Heart left ventricle (tissue), 16 donors: Measurements from ENCODE around the gene ZNF219. TPM values are rescaled to one million over a fixed set of nuclear protein-coding genes. Genes with fewer than 3 reads are reported as not detected.

Source experiments
- ATAC-seq, 4 donors: fragments of 200-7000 bp; cut with Tn5 transposase; one replicate each; pipeline ENCODE4 v1.9.1; 2020 to 2022; ENCODE audit warnings: moderate library complexity in 4 of 4, mild to moderate bottlenecking in 3 of 4, moderate number of reproducible peaks in 1 of 4
- DNase-seq, 5 donors: peaks; one replicate each; pipeline ENCODE4 v3.0.0-alpha.2; 2020
- H3K27ac ChIP-seq, 12 donors: fragments of 200-600 bp; sonication (generic) in 4 of 12; one replicate each; pipeline versions ENCODE4 v1.5.0 to v1.8.0; 2016 to 2022; ENCODE audit warnings: mild to moderate bottlenecking in 2 of 12
- H3K27me3 ChIP-seq, 9 donors: fragments of 200-600 bp; sonication (generic) in 2 of 9; one replicate each; pipeline versions ENCODE4 v1.5.1 to v1.8.0; 2016 to 2022; ENCODE audit warnings: mild to moderate bottlenecking in 3 of 9
- H3K36me3 ChIP-seq, 9 donors: fragments of 200-600 bp; sonication (generic) in 2 of 9; one replicate each; pipeline versions ENCODE4 v1.5.0 to v1.8.0; 2018 to 2022; ENCODE audit warnings: mild to moderate bottlenecking in 2 of 9
- H3K4me1 ChIP-seq, 12 donors: fragments of 200-600 bp; sonication (generic) in 4 of 12; one replicate each; pipeline versions ENCODE4 v1.5.0 to v1.8.0; 2016 to 2022; ENCODE audit warnings: mild to moderate bottlenecking in 3 of 12
- H3K4me3 ChIP-seq, 12 donors: fragments of 200-600 bp; sonication (generic) in 4 of 12; one replicate each; pipeline versions ENCODE4 v1.5.0 to v1.8.0; 2017 to 2022; ENCODE audit warnings: mild to moderate bottlenecking in 9 of 12, moderate library complexity in 4 of 12
- H3K9me3 ChIP-seq, 12 donors: fragments of 200-600 bp; sonication (generic) in 4 of 12; one replicate each; pipeline versions ENCODE4 v1.5.0 to v1.8.0; 2016 to 2022; ENCODE audit warnings: mild to moderate bottlenecking in 1 of 12
- CTCF ChIP-seq, 12 donors: fragments of 200-600 bp; sonication (generic) in 4 of 12; IDR thresholded peaks; one replicate each; pipeline versions ENCODE4 v1.5.0 to v1.8.0; 2018 to 2022; ENCODE audit warnings: antibody characterized with exemption in 12 of 12, mild to moderate bottlenecking in 5 of 12
- POLR2A ChIP-seq, 2 donors: fragments of 450-650 bp; IDR thresholded peaks; one replicate each; pipeline ENCODE4 v1.6.1; 2017; ENCODE audit warnings: antibody characterized with exemption in 2 of 2, mild to moderate bottlenecking in 2 of 2, moderate library complexity in 2 of 2
- WGBS, 4 donors: extraction: QIAGEN DNeasy Blood & Tissue Kit in 2 of 4; methylation state at CpG; one replicate each; pipeline versions ENCODE4 v1.1.5 to v1.1.7; 2013 to 2018; 5-methylcytosine and 5-hydroxymethylcytosine counted together
- intact Hi-C, 10 donors: fragments of 100-400 bp; cut with DNase I; formaldehyde crosslinking; loops; one replicate each; pipeline versions ENCODE4 v1.11.1 to v1.14.2; 2022
- polyA plus RNA-seq, 2 donors: library from polyadenylated mRNA; stranded (reverse); fragments of 200-250 nt; gene quantifications; one replicate each; pipeline ENCODE4 v1.2.3, GENCODE V29; 2013
- total RNA-seq, 9 donors: library from RNA; depleted of rRNA in 2 of 9; stranded (reverse); fragments of >200 nt in 2 of 9; fragmentation: NEBNext Ultra II Directional in 3 of 9; extraction: Animal tissue kit (Norgen Biotek cat#: 25700) in 3 of 9; gene quantifications; one replicate each; pipeline versions ENCODE4 v1.1.0 to v1.2.4, GENCODE V29; 2016 to 2023
- donor health status: ischemic (EF 13 %, LVEDD 7.1; RV severe dilation, severe dysfunction).
- donor health status: healthy with polysubstance abuse.
- donor health status: DM: no; HTN: yes; CAD: no.
- donor health status: DM: no; HTN: no; CAD: no.
- donor health status: ischemic (EF 25% LVEDD 6.9; RV normal size, moderate dysfunction).
- donor health status: ischemic (EF 25% LVEDD 5.7; RV mildly dilated, moderate dysfunction).
- donor health status: healthy.
- donor health status: DM: yes; HTN: yes; CAD: no.
- donor health status: ischemic (EF 35%, LVEDD 5.7; RV mildly dilated, moderate dysfunction).
- donor health status: nonischemic (EF 11% LVEDD 7.7; RV severe dilation, severe dysfunction).
- donor health status: DM: yes; HTN: yes; CAD: no.
- donor health status: PGD.
- donor health status: ischemic (EF 29% LVEDD 5.4; RV normal size, mild dysfunction).
- donor health status: nonischemic (EF 23%, LVEDD 6.1; RV moderate dilation, normal function).

Gene ZNF219
- total and polyA plus RNA-seq, 11 donors: 33.9 to 97.9 (median 43.0) TPM

GRCh38 chr14:21040370-21040925, 58.0 kb downstream of the ZNF219 start:
- no peaks in the 10 kb centered on the region for H3K36me3 ChIP-seq
- 67 to 72% (median 71%) methylated on average over 8 of the region's 8 CpGs for WGBS, 4 donors
- intact Hi-C loops: loop anchor here in 9 of 10 donors (1.0 to 10.0 kb wide), 8 partner anchors 26 to 358 kb away; partner anchors contain the start of gene RNASE4 (in 1 of the 9)
- no peak overlapping the region for H3K4me3 ChIP-seq
- DNase-seq: no peak
- no peaks in the 10 kb centered on the region for H3K27me3 ChIP-seq
- no peak for TF ChIP-seq POLR2A (IDR thresholded peaks at IDR 0.05)
- TF ChIP-seq CTCF (IDR thresholded peaks at IDR 0.05): peak in 3 of 12 donors; percentile 1 to 10 (median 10)
- H3K4me1 ChIP-seq: peaks cover 5 to 63% (median 36%) of the 10 kb centered on the region in 12 donors
- no peaks in the 10 kb centered on the region for H3K9me3 ChIP-seq
- peak overlapping the region in 4 of 12 donors; percentile 30 to 79 (median 64) for H3K27ac ChIP-seq
- no peak for ATAC-seq

Other genes with a start within 250 kb of the ZNF219 start
- under 1 TPM in 2 of 9 donors, not detected in 7; 0.38 to 0.61 TPM for gene RNASE3, start 207.3 kb downstream of the ZNF219 start, total RNA-seq
- under 1 TPM in 1 of 2 donors, not detected in 1; 0.12 TPM for gene RNASE3, start 207.3 kb downstream of the ZNF219 start, polyA plus RNA-seq
- gene RNASE2, start 143.2 kb downstream of the ZNF219 start, total RNA-seq: 10 to 100 TPM in 1 of 9 donors, 1 to 10 TPM in 3, under 1 TPM in 2, not detected in 3; 0.80 to 16.6 (median 2.0) TPM
- gene RNASE2, start 143.2 kb downstream of the ZNF219 start, polyA plus RNA-seq: 1 to 10 TPM; 2.1 to 4.5 TPM
- gene METTL17, start 108.7 kb downstream of the ZNF219 start, total RNA-seq: 10 to 100 TPM; 31.3 to 59.5 (median 43.2) TPM
- gene METTL17, start 108.7 kb downstream of the ZNF219 start, polyA plus RNA-seq: 10 to 100 TPM; 51.0 to 53.2 TPM
- gene SLC39A2, start 99.4 kb downstream of the ZNF219 start, total RNA-seq: not detected
- gene SLC39A2, start 99.4 kb downstream of the ZNF219 start, polyA plus RNA-seq: not detected
- gene NDRG2, start 73.6 kb downstream of the ZNF219 start, total RNA-seq: 100 to 1,000 TPM; 187 to 661 (median 301) TPM
- 100 to 1,000 TPM; 314 to 339 TPM for gene NDRG2, start 73.6 kb downstream of the ZNF219 start, polyA plus RNA-seq
- 1 to 10 TPM in 3 of 9 donors, under 1 TPM in 4, not detected in 2; 0.54 to 2.8 (median 0.99) TPM for gene TPPP2, start 68.4 kb downstream of the ZNF219 start, total RNA-seq
- under 1 TPM; 0.65 to 0.96 TPM for gene TPPP2, start 68.4 kb downstream of the ZNF219 start, polyA plus RNA-seq
- not detected for gene RNASE13, start 63.8 kb downstream of the ZNF219 start, total RNA-seq
- gene RNASE13, start 63.8 kb downstream of the ZNF219 start, polyA plus RNA-seq: not detected
- not detected for gene RNASE7, start 56.3 kb downstream of the ZNF219 start, total RNA-seq
- under 1 TPM in 1 of 2 donors, not detected in 1; 0.04 TPM for gene RNASE7, start 56.3 kb downstream of the ZNF219 start, polyA plus RNA-seq
- gene RNASE8, start 40.8 kb downstream of the ZNF219 start, total RNA-seq: not detected
- gene RNASE8, start 40.8 kb downstream of the ZNF219 start, polyA plus RNA-seq: not detected
- gene ARHGEF40, start 28.4 kb downstream of the ZNF219 start, total RNA-seq: 10 to 100 TPM; 16.1 to 31.5 (median 18.8) TPM
- gene ARHGEF40, start 28.4 kb downstream of the ZNF219 start, polyA plus RNA-seq: 10 to 100 TPM; 15.5 to 18.2 TPM
- under 1 TPM in 6 of 9 donors, not detected in 3; 0.19 to 0.79 (median 0.36) TPM for gene TMEM253, start 2.4 kb upstream of the ZNF219 start, total RNA-seq
- under 1 TPM; 0.29 to 0.57 TPM for gene TMEM253, start 2.4 kb upstream of the ZNF219 start, polyA plus RNA-seq
- gene OR5AU1, start 57.4 kb upstream of the ZNF219 start, total RNA-seq: not detected
- not detected for gene OR5AU1, start 57.4 kb upstream of the ZNF219 start, polyA plus RNA-seq
- 100 to 1,000 TPM; 201 to 289 (median 249) TPM for gene HNRNPC, start 170.8 kb upstream of the ZNF219 start, total RNA-seq
- 100 to 1,000 TPM; 255 to 389 TPM for gene HNRNPC, start 170.8 kb upstream of the ZNF219 start, polyA plus RNA-seq
- gene RPGRIP1, start 181.4 kb upstream of the ZNF219 start, total RNA-seq: under 1 TPM in 8 of 9 donors, not detected in 1; 0.12 to 0.81 (median 0.41) TPM
- gene RPGRIP1, start 181.4 kb upstream of the ZNF219 start, polyA plus RNA-seq: under 1 TPM; 0.14 to 0.23 TPM